D341Med (cell line): Measurements from ENCODE around the gene DACH1.

Experiments
- DNase-seq: peaks from one replicate; pipeline ENCODE4 v3.0.0; 2012; ENCODE audit warnings: low spot score

Gene DACH1

GRCh38 chr13:71394176-71394575 lies 472.8 kb downstream of the DACH1 start:
- DNase-seq = no peak
